Measurements from ENCODE around the gene NSDHL.
"Not testable (repeated sequence)": the region's sequence is repeated elsewhere in the genome, so short reads cannot be mapped to it uniquely, and the experiment has no call there.

DNA sequence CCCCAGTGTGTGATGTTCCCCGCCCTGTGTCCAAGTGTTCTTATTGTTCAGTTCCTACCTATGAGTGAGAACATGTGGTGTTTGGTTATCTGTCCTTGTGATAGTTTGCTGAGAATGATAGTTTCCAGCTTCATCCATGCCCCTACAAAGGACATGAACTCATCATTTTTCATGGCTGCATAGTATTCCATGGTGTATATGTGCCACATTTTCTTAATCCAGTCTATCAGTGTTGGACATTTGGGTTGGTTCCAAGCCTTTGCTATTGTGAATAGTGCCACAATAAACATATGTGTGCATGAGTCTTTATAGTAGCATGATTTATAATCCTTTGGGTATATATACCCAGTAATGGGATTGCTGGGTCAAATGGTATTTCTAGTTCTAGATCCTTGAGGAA, 4.6 kb downstream of the NSDHL start:
- TF ChIP-seq, protein P1, sequence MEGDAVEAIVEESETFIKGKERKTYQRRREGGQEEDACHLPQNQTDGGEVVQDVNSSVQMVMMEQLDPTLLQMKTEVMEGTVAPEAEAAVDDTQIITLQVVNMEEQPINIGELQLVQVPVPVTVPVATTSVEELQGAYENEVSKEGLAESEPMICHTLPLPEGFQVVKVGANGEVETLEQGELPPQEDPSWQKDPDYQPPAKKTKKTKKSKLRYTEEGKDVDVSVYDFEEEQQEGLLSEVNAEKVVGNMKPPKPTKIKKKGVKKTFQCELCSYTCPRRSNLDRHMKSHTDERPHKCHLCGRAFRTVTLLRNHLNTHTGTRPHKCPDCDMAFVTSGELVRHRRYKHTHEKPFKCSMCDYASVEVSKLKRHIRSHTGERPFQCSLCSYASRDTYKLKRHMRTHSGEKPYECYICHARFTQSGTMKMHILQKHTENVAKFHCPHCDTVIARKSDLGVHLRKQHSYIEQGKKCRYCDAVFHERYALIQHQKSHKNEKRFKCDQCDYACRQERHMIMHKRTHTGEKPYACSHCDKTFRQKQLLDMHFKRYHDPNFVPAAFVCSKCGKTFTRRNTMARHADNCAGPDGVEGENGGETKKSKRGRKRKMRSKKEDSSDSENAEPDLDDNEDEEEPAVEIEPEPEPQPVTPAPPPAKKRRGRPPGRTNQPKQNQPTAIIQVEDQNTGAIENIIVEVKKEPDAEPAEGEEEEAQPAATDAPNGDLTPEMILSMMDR (IDR thresholded peaks at IDR 0.05; ENCODE audit: insufficient read depth, low read length), result not testable (repeated sequence)
- not testable (repeated sequence) for TF ChIP-seq POLR2AphosphoS5 (IDR thresholded peaks at IDR 0.05; ENCODE audit: low read depth)

Data from HL-60 (cell line).